Astrocyte (in vitro differentiated cells and primary cell): ENCODE measurements around the gene ASIC3.

Experiments used
- CTCF ChIP-seq: IDR thresholded peaks from 2 replicates; pipeline ENCODE4 v1.5.1; 2011; ENCODE audit warnings: low read depth, mild to moderate bottlenecking, inconsistent platforms, low read length, moderate library complexity; ENCODE audit not compliant: insufficient read depth
- EZH2 ChIP-seq: IDR thresholded peaks from 2 replicates; pipeline ENCODE4 v1.6.1; 2012; ENCODE audit warnings: mild to moderate bottlenecking, low read length, inconsistent platforms; ENCODE audit not compliant: insufficient read depth

GRCh38 chr7:151088856-151089699, 40.7 kb downstream of the ASIC3 start:
- TF ChIP-seq CTCF = no peak
- no peak for TF ChIP-seq EZH2
